ACHN (cell line): Measurements from ENCODE around the gene RUNX3.

Experiments used
- DNase-seq: peaks from one replicate; pipeline ENCODE4 v3.0.0-alpha.2; 2015
- in situ Hi-C: cut with HindIII; loops from 2 replicates; pipeline ENCODE4 v1.10.0; 2017; ENCODE audit warnings: low sequenced_read_pairs, low pct_ligation_motif_present, low pct_unique_long_range_greater_than_20kb

RUNX3 gene

DNA sequence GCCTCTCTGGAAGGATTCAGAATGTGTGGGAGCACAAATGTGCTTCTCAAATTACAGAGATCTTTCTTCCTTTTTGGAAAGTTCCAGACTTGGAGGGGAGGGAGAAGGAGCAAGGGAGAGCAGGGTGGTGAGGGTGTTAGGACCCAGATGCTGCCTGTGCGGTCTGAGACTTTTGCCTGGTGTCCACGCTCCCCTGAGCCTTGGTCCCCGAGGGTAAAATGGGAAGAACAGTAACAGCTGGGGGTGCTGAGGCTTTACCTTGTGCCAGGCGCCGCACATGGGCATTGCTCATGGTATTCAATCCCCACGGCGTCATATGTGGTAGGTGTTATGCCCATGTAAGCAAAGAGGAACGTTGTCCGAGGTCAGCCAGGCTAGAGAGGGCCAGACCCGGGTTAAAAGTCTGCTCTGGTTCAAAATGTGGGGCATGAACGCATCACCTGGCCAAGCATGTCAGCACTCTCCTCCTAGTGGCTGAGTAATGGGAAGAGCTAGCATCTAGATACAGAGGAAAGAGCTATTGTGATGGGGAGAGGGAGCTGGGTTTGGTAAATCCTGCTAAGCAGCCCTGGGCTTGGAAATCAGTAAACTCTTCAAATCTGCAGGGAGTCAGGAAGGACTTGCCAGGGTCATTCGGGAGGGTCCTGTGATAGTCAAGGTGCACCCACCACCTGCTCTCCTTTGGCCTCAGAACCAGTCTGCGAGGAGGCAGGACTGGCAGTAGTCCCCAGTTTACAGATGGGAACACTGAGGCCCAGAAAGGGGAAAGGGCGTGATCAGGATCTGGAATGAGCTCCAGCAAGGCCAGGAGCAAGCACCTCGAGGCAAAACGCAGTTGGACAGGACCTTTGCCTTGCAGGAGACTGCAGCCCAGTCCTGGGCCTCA lies 4.5 kb upstream of the RUNX3 start:
- in situ Hi-C loops = no loop called here
- DNase-seq = no peak

DNA sequence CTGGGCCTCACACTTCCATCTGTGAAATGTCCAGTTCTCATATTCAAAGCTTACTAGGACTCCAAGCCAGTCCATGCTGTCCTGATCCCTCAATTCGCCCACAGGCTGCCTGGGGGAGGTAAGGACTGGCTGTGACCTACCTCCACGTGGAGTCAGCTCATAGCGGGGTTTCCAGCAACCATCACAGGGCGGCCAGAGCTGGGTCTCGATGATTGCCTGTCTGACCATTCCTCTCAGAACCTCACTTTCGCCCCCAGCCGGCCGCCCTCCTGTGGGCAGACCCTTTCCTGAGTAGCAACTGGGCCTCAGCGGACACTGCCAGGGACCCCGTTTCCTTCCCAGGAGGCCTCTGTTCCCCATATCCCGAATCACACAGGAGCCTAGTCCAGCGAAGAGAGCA lies 3.4 kb upstream of the RUNX3 start:
- in situ Hi-C loops = no loop called here
- no peak for DNase-seq

DNA sequence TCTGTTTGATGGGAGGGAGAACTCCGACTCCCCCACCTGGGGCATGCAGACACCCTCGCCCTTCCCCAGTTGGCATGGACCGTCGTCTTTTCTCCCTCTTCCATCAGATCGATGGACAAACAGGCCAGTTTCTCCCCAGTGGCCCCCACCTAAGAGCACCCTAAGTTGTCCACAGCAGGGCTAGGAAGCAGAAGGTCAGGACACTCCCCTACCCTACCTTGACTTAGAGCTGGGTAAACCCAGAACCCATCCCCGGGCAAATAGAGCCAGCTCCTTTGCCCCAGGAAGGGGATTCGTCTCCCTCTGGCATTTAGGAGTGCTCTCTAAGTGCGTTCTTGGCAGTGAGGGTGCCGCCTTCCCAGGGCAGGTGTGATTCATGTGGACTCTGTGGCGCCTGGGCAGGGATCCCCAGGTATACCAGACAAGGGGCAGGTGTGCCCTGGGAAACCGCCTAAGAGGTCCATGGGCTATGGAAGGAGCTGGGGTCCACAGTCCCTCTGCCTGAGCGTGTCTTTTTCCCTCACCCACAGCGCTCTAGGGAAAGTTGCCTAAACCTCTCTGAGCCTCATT lies 2.7 kb upstream of the RUNX3 start:
- in situ Hi-C loops = no loop called here
- no peak for DNase-seq

DNA sequence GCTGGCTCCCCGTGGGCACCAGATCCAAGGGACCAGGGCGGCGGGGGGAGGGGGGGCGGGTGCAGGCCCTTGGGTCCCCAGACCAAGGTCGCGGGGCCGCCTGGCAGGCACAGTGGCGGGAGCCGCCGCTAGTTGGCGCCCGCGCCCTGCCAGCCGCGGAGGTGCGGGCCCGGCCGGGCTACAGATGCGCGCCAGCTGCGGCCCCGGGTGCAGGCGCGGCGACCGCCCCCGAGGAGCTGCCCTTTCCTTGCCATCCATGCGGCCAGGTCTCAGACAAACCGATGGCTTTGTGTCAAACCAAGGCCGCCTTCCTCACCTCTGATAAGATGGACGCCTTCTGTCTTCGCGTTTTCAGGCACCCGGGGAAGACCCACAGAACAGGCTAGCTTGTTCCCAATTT lies 2.2 kb upstream of the RUNX3 start:
- no peak for DNase-seq

DNA sequence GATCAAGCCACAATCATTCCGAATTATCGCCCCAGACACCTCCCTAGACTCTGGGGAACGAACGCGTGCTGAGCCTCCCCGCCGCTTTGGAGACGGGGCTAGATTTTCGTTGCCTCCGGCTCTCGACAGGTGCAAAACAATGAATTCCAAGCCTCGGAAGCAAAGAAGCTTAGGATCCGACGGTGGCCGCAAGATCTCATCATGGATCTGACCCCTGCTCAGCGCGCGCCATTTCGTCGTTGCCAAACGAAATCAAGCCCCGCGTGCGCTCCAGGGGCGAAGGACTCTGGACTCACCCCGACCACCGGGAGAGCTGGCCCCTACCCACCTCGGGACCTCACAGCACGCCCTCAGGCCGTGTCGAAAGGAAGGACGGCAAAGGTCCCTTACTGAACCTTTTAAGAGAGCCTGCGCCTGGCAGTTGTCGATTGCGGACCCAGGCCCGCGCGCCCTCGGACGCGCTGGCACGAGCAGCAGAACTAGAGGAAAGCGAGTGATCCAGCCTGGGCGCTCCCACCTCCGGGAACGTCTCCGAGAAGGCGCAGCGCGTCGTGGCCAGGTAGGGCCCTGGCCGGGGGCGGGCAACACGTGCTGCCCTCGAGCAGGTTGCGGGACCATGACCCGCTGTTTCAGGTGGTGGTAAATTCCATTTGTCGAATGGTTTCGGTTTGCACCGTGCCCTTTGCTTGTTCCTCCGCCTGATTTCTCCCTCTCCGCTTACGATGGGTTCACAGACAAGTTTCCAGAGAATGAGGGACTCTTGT lies 1.6 kb upstream of the RUNX3 start:
- in situ Hi-C loops = no loop called here
- DNase-seq = no peak

More for the DNA sequence above, 2.2 kb upstream of the RUNX3 start:
- in situ Hi-C loops = no loop called here

DNA sequence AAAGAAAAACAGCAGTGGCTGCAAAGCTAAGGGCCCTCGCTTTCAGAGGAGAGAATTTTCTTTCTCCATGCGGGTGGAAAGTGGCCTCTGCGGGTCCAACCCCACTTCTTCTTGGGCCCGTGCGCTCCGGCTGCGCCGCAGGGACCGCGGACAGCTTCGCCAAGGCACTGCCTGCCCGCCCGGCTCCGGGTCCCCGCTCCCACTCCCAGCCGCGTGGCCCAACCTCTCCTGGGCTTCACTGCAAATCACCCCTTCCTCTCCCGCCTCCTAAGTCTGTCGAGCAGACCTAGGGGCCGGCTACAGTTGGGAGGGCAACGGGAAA lies 1.0 kb upstream of the RUNX3 start:
- in situ Hi-C loops = no loop called here
- no peak for DNase-seq

DNA sequence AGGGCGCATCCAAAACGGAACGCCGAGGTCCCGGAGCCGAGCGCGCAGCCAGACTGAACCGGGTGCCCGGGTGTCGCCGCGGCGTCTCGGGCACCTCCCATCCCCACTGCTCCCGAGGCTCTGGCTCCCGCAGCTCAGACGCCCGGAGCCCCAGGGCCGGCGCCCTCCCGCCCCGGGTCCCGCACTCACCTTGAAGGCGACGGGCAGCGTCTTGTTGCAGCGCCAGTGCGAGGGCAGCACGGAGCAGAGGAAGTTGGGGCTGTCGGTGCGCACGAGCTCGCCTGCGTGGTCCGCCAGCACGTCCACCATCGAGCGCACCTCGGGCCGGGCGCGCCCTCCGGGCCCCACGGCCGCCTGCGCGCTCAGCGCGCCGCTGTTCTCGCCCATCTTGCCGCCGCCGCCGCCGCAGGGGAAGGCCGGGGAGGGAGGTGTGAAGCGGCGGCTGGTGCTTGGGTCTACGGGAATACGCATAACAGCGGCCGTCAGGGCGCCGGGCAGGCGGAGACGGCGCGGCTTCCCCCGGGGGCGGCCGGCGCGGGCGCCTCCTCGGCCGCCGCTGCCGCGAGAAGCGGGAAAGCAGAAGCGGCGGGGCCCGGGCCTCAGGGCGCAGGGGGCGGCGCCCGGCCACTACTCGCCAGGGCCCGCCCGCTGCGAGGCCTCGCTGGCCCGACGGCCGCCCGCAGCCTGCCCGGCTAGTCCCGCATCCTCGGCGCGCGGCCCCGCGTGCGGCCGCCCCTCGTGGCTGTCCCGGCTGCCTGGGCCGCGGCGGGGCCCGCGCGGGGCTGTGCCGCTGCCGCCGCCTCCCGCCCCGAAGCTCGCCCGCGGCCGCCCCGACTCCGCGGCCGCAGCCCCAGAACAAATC lies 447 bp downstream of the RUNX3 start:
- DNase-seq = no peak
- in situ Hi-C loops = no loop called here

DNA sequence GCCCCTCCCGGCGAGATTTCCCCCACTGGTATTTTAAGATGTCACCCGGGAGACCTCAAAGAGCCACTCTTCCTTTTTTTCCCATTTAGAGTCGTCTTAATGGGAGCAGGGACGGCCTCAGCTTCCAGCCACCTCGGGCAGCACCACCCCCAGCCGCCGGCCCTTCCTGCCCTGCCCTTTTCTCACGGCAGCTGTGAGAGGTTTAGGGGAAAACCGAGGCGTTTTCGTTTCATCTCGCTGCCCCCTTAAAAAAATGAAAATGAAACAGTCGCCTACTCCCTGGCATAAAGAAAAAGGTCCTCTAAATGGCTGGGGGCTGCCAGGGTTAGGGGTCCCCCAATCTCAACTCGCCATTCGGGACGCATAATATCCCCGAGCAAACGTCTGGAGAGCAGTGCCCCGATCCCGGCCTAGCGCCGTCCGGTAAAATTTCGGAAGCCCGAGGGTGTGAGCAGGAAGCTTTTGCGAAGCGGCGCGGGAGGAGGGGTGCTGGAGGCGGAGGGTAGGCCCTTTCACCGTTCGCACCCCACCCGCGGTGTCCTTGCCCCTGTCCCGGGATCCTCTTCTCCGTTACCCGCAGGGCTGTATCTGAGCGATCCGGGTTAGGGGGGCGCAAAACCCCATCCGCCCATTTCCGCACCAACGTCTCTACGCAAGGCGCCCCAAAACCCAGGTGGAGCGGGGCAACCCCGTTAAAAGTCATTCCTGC lies 1.2 kb downstream of the RUNX3 start:
- in situ Hi-C loops = no loop called here
- no peak for DNase-seq

DNA sequence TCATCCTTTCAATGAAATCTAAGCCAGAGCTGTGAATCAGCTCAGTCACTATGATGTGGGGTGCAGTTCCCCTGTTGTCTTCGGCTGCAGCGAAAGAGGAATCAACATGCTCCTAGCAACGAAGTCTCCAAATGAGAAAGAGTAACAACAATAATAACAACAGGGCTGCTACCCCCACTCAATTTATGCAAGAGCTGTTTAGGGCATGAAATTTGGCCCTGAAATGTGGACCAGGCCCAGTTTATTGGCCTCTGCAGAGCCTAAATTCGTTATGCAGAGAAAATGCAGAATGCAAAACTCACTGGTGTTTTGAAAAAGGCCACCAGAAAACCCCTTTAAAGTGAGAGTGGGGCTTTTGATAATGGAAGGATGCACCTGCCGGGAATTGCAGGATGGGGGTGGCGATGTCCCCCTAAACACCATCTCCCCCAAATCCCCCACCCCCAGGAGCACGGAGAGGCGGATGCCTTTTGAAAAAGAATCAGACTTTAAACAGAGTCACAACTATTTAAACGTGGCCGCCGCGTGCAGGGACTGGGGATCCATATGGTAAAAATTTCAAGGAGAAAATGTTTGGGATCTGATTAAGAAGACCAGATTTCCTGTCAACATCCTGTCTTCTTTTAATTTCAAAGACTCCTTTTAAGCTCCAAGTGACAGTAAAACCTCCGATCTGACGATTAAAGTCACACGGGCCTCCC lies 1.9 kb downstream of the RUNX3 start:
- in situ Hi-C loops = no loop called here
- no peak for DNase-seq

DNA sequence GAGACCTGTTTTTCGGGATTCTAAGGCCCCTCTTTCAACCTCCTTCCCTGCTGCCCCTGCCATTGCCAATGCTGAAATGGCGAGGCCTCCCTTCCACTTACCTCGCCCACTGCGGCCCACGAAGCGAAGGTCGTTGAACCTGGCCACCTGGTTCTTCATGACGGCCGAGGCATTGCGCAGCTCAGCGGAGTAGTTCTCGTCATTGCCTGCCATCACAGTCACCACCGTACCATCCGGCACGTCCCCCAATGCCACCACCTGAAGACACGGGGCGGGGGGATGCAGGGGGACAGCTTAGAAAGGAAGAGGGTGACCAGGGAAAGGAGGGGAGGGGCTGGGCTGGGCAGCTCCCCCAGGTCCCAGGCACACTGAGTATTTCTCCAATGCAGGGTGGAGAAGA lies 2.6 kb downstream of the RUNX3 start:
- DNase-seq = no peak
- in situ Hi-C loops = no loop called here

DNA sequence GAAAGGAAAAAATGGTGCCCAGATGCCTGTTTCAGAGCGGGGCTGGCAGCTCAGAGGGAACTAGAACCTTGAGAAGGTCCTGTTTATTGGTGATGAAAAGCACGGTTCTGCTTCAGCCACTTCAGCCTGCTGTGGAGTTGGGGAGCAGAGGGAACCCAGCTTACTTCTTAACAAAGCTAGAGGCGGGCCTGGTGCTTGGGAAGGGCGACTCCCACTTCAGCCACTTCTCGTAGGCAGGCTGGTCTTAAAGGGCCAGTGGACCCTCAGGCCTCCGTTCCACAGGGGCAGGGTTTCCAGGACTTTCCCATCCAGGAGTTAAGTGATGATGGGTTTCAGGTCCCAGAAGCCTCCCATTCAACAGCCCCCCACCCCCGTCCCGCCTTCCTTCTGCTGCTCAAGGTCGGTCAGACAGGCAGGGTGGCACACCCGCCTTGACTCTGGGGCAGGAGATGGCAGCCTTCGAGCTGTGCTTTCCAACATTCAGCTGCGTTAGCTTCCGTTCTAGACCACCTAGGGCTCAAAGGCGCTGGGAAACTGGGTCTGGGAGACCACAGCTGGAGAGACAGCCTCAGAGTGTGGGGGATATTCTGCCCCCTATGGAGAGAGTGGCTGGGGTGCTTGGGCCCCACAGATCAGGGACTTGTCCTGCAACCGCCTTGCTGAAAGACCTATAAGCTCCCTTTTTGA lies 3.4 kb downstream of the RUNX3 start:
- DNase-seq = no peak
- in situ Hi-C loops = no loop called here

DNA sequence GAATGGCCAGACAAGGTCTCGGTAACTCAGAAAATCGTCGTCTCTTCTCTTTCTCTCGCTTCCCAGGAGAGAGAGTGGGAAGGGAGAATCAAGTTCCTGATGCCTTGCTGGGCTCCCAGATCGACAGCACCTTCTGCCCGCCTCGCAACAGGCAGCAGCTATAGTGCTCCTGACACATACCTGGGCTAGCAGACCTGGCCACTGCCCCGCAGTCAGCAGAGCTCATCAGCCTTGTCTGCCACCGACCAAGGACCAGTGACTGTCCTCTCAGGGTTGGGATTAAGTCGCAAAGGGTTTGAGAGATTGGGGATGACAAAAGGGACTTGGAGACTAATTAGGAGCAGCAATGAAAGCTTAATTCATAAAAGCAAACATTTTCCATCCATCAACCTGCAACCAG lies 4.1 kb downstream of the RUNX3 start:
- no peak for DNase-seq
- in situ Hi-C loops = no loop called here

DNA sequence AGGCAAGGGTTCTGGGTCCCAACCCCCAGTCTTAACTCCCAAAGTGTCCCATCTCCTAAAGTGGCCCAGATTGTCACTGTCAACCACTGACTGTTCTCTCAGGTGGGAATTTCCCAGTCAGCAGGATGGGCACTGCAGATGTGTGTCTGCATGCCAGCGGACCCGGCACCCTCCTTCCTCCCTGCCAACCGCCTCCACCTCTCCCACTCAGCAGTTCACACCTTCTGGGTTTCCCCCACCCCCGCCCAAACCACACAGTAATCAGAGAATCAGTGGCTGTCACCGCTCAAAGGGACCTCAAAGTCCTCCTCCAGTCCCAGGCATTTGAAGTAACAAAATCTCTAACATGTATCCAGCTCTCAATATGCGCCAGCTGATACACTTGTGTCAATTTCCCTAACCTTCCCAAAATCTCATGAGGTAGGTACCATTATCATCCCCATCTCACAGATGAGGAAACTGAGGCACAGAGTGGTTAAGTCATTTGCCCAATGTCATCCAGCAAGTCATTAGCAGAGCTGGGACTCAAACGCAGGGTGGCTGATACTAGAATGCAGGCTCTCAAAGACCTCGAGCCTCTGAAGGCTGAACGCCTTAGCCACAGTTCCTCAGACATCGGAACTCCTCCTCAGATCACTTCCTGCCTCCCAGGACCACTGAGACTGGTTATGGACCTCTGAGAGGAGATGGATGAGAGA lies 4.8 kb downstream of the RUNX3 start:
- no peak for DNase-seq
- in situ Hi-C loops = no loop called here

DNA sequence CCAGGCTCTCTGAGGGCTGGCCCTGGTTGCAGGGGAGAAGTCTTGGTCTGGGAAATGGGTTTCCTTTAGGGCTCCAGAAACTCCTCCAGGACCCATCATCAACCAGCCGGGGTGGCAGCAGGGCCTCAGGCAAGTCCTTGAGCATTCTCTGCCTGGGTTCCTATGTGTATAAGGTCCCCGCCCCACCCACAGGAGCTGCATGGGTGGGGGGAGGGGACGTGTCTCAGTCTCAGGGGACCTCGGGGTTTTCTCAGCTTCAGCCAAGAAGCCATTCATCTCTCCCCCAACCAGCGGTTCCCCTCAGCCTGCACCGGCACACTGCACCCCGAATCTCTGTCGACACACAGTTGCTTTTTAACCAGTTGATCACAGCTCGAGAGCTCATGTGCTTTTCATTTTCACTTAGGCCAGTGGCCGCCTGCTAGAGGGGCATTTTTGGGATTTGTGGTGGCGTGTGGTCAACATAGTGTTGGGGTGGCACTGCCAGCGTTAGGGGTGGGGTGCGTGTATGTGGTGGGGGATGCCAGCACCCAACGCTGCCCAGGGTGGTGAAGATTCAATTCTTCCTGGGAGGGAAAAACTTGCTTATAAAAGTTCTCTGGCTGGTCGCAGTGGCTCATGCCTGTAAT lies 6.5 kb downstream of the RUNX3 start:
- no peak for DNase-seq
- in situ Hi-C loops = no loop called here

DNA sequence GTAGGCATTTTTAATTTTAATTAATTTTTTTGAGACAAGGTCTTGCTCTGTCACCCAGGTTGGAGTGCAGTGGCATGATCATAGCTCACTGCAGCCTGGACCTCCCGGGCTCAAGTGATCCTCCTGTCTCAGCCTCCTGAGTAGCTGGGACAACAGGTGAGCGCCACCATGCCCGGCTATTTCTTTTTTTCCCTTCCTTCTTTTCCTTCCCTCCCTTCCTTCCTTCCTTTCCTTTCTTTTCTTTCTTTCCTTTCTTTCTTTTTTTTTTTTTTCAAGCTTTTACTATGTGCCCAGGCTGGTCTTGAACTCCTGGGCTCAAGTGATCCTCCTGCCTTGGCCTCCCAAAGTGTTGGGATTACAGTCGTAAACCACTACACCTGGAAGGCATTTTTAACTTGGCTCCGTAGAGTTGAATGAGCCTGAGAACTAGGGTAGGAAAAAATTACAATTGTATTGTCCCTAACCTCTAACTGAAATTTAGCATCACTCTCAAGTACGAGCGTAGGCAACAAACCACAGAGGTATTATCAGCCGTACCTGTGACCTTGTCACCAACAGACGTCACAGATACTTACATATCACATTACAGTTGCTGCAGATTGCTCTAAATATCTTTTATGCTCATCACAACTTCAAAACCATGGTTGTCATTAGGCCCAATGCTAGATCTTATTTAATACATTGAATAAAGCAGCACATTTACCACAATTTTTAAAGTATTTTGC lies 8.0 kb downstream of the RUNX3 start:
- DNase-seq = no peak
- in situ Hi-C loops = no loop called here

DNA sequence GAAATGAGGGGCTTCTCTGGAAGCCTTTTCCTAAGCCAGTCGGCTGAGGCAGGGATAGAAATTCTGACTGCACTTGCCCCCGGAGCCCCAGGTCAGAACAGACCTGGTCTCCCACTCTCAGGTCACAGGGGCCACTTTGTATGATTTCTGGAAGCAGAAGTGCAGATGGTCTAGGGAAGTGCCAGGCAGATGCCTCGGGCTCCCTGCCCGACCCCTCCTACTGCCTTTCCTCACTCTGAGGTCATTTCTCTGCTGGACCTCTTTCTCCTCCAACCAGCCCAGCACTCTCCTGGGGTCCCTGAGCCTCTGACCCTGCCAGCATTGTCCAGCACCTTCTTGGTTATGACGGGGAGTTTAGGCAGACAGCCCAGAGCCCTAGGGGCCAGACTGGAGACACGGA lies 8.7 kb downstream of the RUNX3 start:
- in situ Hi-C loops = no loop called here
- DNase-seq = no peak
